HG03378 (cell line): ENCODE data around the gene CD200R1L.
A peak's percentile ranks its signal among the peaks of the same experiment; 100 is the strongest.

Experiments
- ATAC-seq: cut with Tn5 transposase; IDR thresholded peaks from one replicate; pipeline ENCODE4 v1.9.1; 2021; ENCODE audit warnings: mild to moderate bottlenecking, moderate library complexity; ENCODE audit not compliant: unreplicated experiment

CD200R1L gene

GRCh38 chr3:112793326-112794081 is 53.2 kb downstream of the CD200R1L start:
- ATAC-seq = no peak

DNA sequence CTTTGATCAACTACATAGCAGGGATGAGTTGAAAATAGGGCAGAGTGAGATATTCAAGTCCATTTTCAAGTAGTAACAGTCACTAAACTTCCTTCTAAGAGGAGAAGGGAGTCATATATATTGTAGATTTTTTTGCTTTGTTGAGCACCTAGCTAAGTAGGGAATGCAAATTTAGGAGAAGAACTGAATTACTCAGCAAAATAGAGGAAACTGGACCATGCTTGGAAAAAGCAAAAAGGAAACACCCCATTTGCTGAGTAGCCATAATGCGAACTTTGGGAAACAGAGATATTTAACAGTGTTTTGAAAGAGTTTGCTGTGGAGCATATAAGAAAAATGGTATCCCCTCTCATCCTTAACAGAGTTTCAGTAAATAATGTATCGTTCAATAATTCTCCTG is 54.9 kb downstream of the CD200R1L start:
- ATAC-seq = no peak

- no peak for ATAC-seq
These were observed 56.9 kb downstream of the CD200R1L start for GRCh38 chr3:112789787-112790186.

GRCh38 chr3:112786881-112787579 is 59.6 kb downstream of the CD200R1L start:
- no peak for ATAC-seq

DNA sequence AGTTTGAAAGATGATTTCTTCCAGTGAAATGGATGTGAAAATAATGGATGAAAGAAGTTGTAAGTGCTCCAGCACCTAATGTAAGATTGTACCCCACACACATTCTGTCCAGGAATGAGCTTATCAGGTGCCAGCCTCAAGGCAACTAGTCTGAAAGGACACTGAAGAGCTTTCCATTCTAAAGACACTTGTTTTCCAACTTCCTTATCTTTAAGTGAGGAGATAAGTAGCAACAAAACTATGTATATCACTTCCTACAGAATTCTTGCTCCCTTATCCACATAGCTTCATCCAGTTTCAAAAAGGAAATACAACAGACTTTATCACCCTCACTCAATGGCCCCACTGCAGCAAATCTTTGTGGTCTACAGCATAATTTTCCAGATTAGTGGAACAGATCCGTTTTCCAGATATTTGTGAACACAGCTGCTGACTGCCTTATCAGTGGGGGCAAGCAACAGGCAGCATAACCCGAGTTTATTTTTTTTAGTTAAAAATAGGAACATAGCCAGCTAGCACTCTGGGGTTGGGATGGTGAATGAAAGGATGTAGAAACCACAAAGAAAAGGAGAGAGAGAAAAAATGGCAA is 60.6 kb downstream of the CD200R1L start:
- ATAC-seq = no peak

- ATAC-seq = no peak
These were observed 61.2 kb downstream of the CD200R1L start for GRCh38 chr3:112785321-112786001.

- no peak for ATAC-seq
These were observed 64.2 kb downstream of the CD200R1L start for GRCh38 chr3:112782491-112782890.

- ATAC-seq = no peak
These were observed 65.1 kb downstream of the CD200R1L start for GRCh38 chr3:112781599-112781998.

DNA sequence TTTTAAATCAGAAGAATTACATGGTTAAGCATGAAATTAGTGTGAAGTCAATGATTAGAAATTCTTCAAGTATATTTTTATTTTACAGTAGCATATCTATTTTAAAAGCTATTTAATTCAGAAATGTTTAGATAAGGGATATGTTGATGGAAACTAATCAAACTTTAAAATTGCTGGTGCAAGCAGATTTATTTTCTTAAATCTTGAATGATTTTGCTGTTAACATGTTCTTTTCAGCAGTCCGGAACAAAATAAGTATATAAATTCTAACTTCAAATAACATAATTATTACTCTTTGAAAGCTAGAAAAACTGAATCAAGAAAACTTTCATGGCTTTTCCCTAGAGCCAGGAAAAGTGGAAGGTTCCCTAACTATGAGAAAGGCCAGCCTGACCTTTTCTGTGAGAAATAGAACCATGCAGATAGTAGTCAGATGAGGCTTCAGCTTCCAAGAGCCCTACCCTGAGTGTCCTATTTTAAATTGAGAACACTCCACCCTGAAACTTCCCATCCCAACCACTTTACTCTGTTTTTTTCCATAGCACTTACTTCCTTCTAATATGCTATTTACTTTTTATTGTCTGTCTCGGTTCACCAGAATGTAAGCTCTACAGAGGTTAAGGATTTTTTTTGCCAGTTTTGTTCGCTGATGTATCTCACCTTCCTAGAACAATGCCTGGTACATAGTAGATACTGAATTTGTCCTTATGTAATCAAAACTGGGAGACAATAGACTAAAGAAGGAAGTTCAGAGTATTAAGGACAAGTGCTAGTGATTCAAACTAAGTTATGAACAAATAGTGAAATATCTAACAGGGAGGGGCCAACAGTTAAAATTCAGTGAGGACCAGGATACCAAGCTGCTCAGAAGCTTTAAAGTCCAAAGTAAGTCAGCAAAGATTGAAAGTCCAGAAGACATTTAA is 66.8 kb downstream of the CD200R1L start:
- no peak for ATAC-seq

GRCh38 chr3:112779011-112779410 is 67.7 kb downstream of the CD200R1L start:
- no peak for ATAC-seq

DNA sequence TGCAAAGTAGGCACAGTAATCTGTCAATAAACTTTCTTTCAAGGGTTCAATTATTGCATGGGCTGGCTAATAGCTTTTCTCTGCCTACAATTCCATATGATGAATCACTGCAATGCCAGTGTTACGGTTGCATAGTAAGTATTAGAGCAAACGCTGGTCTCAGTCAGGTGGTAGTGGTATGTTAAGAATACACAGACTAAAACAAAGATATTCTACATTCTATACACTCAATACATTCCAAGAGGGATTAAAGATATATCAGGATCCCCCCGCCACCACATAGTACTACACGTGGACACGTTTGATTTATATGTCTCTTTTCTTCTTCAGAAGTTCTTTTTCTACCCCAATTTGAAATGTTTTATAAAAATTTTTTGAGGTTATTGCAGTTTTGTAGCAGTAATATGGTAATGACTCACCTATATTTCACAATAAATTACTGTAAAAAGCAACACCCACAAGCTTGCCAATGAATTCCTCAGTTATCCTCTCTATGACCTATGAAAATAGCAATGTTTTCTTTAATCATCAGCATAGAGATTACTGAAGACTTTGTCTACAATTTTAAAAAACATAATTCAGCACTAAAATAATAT is 68.2 kb downstream of the CD200R1L start:
- no peak for ATAC-seq

DNA sequence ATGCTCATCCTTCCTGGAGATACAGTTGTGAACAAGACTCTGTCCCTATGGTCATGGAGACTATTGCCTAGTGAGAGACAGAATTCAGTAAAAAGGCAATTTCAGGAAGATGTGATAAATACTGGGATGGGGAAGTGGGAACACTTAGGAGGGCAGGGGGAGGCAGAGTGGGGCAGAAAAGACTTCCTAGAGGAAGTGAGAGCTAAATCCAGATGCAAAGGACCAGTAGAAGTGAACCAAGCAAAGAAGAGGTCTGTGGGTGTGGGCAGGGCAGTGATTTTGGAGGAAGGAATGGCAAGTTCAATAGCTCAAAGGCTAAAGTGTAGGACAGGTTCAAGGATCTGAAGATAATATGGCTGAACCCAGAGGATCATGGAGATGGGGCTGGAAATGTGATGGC is 68.9 kb downstream of the CD200R1L start:
- no peak for ATAC-seq

GRCh38 chr3:112776836-112777235 is 69.8 kb downstream of the CD200R1L start:
- no peak for ATAC-seq

DNA sequence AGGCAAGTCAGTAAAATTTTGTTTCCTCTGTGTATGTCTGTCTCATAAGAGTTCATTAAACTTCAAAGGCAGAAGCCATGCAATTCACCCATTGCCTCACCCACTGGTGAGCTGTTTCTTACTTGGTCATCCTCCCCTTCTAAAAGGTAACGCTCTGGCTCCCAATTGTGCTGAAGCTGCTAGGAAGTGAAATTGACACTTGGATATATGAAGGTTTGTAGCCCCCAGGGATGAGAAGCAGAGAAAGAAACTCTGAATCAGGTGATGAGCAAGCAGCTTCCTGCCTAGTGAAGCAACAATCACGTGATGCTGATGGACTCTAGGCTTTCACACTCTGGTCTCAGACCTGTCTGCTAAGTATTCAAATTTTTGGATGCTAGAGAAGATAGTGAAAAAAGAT is 70.7 kb downstream of the CD200R1L start:
- ATAC-seq = no peak

DNA sequence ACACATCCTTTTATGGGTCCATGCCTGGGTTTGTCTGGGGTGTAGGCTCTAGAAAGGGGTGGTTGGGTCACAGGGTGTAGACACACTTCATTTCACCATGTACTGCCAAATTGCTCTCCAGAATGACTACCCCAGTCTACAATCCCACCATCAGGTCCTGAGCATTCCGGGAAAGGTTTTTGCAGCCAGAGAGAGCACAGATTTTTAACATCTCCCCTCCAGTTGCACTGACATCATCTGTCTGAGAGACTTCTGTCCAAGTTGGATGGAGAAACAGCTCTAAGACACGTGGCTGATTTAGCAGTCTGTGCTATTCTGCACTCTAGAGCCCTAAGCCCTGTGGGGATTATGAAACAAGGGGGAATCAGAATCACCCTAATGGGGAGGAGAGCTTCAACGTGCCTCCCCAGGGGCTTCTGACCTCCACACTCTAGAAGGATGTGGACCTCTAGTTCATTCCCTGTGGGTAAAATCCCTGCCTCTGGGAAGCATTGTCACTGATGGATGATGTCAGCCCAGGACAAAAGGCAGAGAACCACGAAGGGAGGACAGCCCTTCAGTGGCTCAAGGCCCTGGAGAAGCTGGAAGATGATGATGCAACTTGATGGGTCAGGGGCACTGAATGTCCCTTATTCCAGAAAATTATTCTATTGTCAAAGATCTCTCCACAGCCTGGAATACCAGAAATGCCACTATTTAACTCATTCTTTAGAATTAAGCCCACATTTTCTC is 71.5 kb downstream of the CD200R1L start:
- ATAC-seq = no peak

DNA sequence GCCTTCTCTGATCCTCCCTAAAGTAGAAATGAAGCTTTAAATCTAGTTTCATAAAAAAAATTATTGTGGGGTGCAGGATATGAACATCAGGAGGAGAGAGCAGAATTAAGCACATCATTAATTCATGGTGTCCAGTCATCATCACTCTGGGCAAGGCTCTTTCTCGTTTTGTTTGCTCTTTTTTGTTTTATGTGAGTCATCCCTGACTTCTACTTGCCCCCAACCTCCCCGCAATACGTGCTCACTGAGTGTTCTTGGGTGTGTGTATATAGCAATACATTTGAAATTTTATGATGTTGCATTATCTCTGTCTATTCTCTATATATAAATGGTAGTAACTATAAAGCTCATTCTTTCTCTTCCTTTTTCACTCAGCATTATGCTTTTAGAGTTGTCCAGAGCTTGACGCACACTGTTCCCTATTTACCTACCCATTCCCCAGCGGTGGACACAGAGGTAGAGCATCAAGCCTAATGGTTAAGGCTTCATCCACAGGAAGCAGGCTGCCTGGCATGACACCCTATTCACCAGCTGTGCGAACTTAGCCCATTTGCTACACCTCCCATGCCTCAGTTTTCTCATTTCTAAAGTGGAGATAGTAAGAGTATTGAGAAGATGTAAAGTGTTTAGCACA is 72.3 kb downstream of the CD200R1L start:
- ATAC-seq = no peak

DNA sequence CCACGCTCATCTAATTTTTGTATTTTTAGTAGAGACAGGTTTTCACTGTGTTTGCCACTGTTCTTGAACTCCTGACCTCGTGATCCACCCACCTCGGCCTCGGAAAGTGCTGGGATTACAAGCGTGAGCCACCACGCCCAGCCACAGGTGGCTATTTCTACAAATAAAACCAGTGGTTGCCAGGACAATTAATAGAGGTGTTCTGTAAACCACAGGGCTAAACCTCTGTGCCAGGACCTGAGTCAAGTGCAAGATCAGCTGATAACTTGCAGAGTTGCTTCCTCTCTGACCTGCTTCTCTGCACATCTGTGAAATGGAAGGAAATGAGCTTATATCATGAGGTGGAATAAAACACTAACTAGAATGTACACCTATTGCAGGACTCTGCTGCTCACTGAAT is 72.8 kb downstream of the CD200R1L start:
- ATAC-seq = peak; percentile 48

- no peak for ATAC-seq
These were observed 75.7 kb downstream of the CD200R1L start for GRCh38 chr3:112770951-112771350.

DNA sequence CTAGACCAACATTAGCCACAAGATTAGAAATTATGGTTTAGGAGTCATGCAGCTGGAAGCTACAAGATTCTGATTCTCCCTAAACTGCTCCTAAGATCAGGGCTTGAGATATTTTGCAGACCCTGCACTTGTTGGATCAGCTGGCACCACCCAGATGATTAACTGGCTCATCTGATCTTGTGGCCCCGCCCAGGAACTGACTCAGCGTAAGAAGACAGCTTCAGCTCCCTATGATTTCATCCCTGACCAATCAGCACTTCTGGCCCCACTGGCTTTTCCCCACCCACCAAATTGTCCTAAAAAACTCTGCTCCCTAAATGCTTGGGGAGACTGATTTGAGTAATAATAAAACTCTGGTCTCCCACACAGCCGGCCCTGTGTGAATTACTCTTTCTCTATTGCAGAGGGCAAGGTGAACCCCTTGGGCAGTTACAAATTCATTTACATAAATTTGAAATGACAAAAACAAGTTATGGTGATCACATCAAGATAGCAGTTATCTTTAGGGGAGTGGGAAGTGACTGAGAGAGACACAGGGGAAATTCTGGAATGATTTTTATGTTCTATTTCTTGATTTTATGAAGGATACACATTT is 76.5 kb downstream of the CD200R1L start:
- no peak for ATAC-seq
